ENCODE measurements around the gene UPP1. TPM values are rescaled to one million over a fixed set of nuclear protein-coding genes. Genes with fewer than 3 reads are reported as not detected.

UPP1 gene
- total RNA-seq, 1 experiment from 2014 or later = 71.9 TPM

GRCh38 chr7:48049850-48050249 is 39.2 kb upstream of the UPP1 start:
- no peak overlapping the region for H3K27ac ChIP-seq (ENCODE audit: low read length)
- no peak overlapping the region for H3K9ac ChIP-seq (ENCODE audit: low read length)
- H3K9me2 ChIP-seq (replicated peaks; ENCODE audit: low read length) = no peaks in the 10 kb centered on the region
- no peaks in the 10 kb centered on the region for H4K20me1 ChIP-seq (ENCODE audit: low read length)
- TF ChIP-seq EZH2 (IDR thresholded peaks at IDR 0.05; ENCODE audit: low read length, unreplicated experiment) (no peak), EZH2phosphoT487 (IDR thresholded peaks at IDR 0.05; ENCODE audit: borderline replicate concordance, low read length) (no peak), CTCF (conservative IDR thresholded peaks at IDR 0.05; ENCODE audit: low read depth, low read length) (no peak)
- H3K4me2 ChIP-seq (ENCODE audit: low read length) = no peak overlapping the region
- H3K27me3 ChIP-seq (ENCODE audit: low read length) = no peaks in the 10 kb centered on the region
- H2AFZ ChIP-seq (ENCODE audit: low read length) = no peak overlapping the region
- no peak overlapping the region for H3K4me3 ChIP-seq (ENCODE audit: low read length)
- H3K4me1 ChIP-seq (ENCODE audit: insufficient read depth, low read length) = peaks cover 17% of the 10 kb centered on the region
- no peaks in the 10 kb centered on the region for H3K9me3 ChIP-seq (ENCODE audit: low read length)
- H3F3A ChIP-seq (ENCODE audit: low read length, unreplicated experiment) = no peaks in the 10 kb centered on the region
- ChIA-PET POLR2A (ENCODE audit: unreplicated experiment) (no interaction called here), CTCF (no interaction called here)
- H3K79me2 ChIP-seq (ENCODE audit: low read length) = no peaks in the 10 kb centered on the region
- ATAC-seq (no peak), DNase-seq (no peak)
- BruUV-seq (replicated peaks) = no TSS peak
- intact Hi-C loops (cut with micrococcal nuclease) = no loop called here
- H3K36me3 ChIP-seq (ENCODE audit: low read depth, low read length) = no peaks in the 10 kb centered on the region

GRCh38 chr7:48052748-48053147 is 36.3 kb upstream of the UPP1 start:
- no peaks in the 10 kb centered on the region for H4K20me1 ChIP-seq (ENCODE audit: low read length)
- H2AFZ ChIP-seq (ENCODE audit: low read length) = 0 out of 2 replicates have a peak overlapping the region, but pooled peaks have one; percentile 26
- no peaks in the 10 kb centered on the region for H3K36me3 ChIP-seq (ENCODE audit: low read depth, low read length)
- CTCF ChIA-PET = no interaction called here
- no peaks in the 10 kb centered on the region for H3F3A ChIP-seq (ENCODE audit: low read length, unreplicated experiment)
- ATAC-seq (peak; percentile 32; the same call in 1 of the 2 replicates), DNase-seq (peak; percentile 48)
- no peak overlapping the region for H3K9ac ChIP-seq (ENCODE audit: low read length)
- no peaks in the 10 kb centered on the region for H3K9me3 ChIP-seq (ENCODE audit: low read length)
- POLR2A ChIA-PET (ENCODE audit: unreplicated experiment) = interaction anchor here (0.5 kb wide), 1 partner anchor 35 kb away, joined by 6 read pairs; no protein-coding TSS in a partner anchor
- H3K9me2 ChIP-seq (replicated peaks; ENCODE audit: low read length) = no peaks in the 10 kb centered on the region
- BruUV-seq (replicated peaks) = no TSS peak
- no peak overlapping the region for H3K4me3 ChIP-seq (ENCODE audit: low read length)
- no peak overlapping the region for H3K4me2 ChIP-seq (ENCODE audit: low read length)
- H3K27ac ChIP-seq (ENCODE audit: low read length) = no peak overlapping the region
- TF ChIP-seq CTCF (conservative IDR thresholded peaks at IDR 0.05; ENCODE audit: low read depth, low read length) (no peak), EZH2 (IDR thresholded peaks at IDR 0.05; ENCODE audit: low read length, unreplicated experiment) (no peak), EZH2phosphoT487 (IDR thresholded peaks at IDR 0.05; ENCODE audit: borderline replicate concordance, low read length) (no peak)
- no peaks in the 10 kb centered on the region for H3K79me2 ChIP-seq (ENCODE audit: low read length)
- H3K27me3 ChIP-seq (ENCODE audit: low read length) = no peaks in the 10 kb centered on the region
- H3K4me1 ChIP-seq (ENCODE audit: insufficient read depth, low read length) = peaks cover 15% of the 10 kb centered on the region
- intact Hi-C loops (cut with micrococcal nuclease) = no loop called here

- ATAC-seq (no peak), DNase-seq (no peak)
- no peak overlapping the region for H3K4me3 ChIP-seq (ENCODE audit: low read length)
- peaks cover 7% of the 10 kb centered on the region for H3K4me1 ChIP-seq (ENCODE audit: insufficient read depth, low read length)
- BruUV-seq (replicated peaks) = no TSS peak
- intact Hi-C loops (cut with micrococcal nuclease) = no loop called here
- no peak overlapping the region for H3K27ac ChIP-seq (ENCODE audit: low read length)
- ChIA-PET POLR2A (ENCODE audit: unreplicated experiment) (no interaction called here), CTCF (no interaction called here)
- no peak overlapping the region for H3K9ac ChIP-seq (ENCODE audit: low read length)
- H3K79me2 ChIP-seq (ENCODE audit: low read length) = no peaks in the 10 kb centered on the region
- no peaks in the 10 kb centered on the region for H3K9me3 ChIP-seq (ENCODE audit: low read length)
- H3K4me2 ChIP-seq (ENCODE audit: low read length) = no peak overlapping the region
- H4K20me1 ChIP-seq (ENCODE audit: low read length) = no peaks in the 10 kb centered on the region
- H3K36me3 ChIP-seq (ENCODE audit: low read depth, low read length) = no peaks in the 10 kb centered on the region
- no peaks in the 10 kb centered on the region for H3K9me2 ChIP-seq (replicated peaks; ENCODE audit: low read length)
- H3K27me3 ChIP-seq (ENCODE audit: low read length) = no peaks in the 10 kb centered on the region
- H2AFZ ChIP-seq (ENCODE audit: low read length) = no peak overlapping the region
- H3F3A ChIP-seq (ENCODE audit: low read length, unreplicated experiment) = no peaks in the 10 kb centered on the region
- TF ChIP-seq EZH2 (IDR thresholded peaks at IDR 0.05; ENCODE audit: low read length, unreplicated experiment) (no peak), EZH2phosphoT487 (IDR thresholded peaks at IDR 0.05; ENCODE audit: borderline replicate concordance, low read length) (no peak), CTCF (conservative IDR thresholded peaks at IDR 0.05; ENCODE audit: low read depth, low read length) (no peak)
Measured at GRCh38 chr7:48053736-48054135, 35.3 kb upstream of the UPP1 start.

Measured in PC-3 (cell line).